Activated T-cell treated with anti-CD3 and anti-CD28 coated beads for 24 hours (primary cell): ENCODE results near the gene DSG3.
"Not testable (repeated sequence)": the region's sequence is repeated elsewhere in the genome, so short reads cannot be mapped to it uniquely, and the experiment has no call there.

Experiments used
- DNase-seq: peaks from one replicate; pipeline ENCODE4 v3.0.0-alpha.2; 2020; ENCODE audit warnings: low read depth

The DSG3 gene

DNA sequence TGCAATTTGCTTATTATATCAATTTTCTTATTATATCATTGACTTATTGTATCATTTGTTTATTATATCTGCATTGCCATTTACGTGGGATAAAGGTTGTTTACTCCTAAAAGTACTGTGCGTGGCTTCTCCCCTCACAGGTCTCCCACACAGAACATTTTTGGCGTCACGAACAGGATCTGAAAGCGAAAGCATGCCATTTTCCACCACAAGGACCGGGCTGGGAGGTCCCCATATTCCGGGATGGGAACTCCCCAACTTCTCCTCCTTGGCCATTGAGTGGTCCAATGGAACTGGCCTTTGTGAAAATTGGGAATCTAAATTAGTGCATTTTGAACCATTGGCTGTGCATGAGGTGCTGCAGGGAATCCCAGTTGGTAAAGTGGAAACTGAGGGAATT, 45.6 kb downstream of the DSG3 start:
- DNase-seq, result no peak

DNA sequence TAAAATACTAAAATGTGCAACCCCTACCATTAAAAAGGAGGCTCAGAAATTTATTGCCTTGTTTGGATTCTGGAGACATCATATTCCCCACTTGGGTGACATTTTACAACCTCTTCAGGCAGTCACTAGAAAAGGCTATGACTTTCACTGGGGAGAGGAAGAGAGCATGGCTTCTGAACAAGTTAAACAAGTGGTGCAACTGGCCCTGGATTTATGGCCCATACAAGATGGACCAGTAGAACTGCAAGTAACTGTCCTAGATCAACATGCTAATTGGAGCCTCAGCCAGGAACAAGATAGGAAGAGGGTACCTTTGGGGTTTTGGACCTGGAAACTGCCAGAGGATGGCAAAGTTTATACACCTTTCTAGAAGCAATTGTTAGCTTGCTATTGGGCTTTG, 46.4 kb downstream of the DSG3 start:
- no peak for DNase-seq

DNA sequence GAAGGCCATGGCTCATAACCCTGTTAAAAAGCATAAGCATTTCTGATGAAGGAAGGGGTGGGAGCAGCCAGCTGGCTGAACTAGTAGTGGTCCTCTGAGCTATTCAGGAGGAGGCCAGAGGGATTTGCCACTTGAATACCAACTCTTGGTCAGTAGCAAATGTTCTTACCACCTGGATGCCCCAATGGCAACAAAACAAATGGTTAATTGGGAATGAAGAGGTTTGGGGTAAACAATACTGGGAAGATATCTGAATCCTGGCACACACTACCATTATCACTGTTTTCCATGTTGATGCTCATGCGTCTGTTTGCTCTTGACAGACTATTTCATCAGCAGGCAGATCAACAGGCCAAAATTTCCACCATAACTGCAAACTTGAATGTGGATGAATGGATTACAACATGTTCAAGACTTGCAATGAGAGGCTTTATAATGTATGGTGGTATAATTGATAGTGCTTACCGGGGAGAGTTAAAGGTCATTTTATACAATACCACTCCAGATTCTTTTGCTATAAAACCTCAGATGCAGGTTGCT, 47.2 kb downstream of the DSG3 start:
- not testable (repeated sequence) for DNase-seq

DNA sequence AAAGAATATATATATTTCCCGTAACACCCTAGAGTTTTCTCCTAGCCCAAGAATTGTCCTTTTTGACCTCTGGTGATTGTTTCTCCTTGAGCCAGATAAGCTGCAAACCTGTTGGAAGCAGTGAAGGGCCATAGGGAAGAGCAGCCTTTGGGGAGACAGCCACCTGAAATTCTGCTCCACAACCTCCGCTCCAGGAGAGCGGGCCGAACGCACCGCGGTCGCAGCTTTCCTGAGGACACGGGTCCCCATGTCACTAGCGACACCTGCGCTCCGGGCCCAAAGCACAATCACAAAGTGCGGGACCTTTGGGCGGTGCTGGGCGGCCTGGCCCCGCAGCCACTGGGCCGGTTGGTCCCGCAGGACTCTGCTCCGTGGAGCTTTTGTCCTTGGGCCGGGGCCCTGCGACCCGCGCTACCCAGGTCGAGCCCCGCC, 49.9 kb downstream of the DSG3 start:
- DNase-seq, result no peak

DNA sequence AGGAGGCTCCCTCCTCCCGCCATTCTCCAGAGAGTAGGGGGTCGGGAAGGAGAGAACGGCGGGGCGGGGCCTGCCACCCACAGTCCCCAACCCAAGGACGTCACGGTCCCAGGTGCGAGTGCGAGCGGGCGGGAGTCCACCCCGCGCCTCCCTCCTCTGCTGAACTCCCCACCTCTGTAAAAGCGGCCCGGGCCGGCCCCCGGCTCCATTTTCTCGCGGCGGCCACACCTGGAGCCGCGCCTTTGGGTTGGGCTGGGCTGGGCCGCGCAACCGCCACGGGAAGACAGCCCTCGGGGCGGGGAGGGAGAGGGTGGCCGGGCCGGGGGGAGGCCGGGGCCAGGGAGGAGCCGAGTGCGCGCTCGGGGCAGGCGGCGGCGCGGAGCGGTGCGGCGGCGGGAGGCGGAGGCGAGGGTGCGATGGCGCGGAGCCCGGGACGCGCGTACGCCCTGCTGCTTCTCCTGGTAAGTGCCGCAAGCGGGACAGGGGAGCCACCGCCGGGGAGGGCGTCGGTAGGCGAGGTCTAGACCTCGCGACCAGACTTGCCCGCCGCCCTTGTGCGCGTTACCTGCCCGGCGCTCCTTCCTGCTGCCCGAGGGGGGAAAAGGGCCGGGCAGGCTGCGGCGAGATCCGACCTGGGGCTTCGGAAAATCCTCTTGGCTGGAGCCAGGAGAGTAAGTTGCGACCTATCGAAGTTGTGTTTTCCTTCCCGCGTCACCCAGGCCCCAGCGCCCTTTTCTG, 50.5 kb downstream of the DSG3 start, which contains the start of gene DSG2:
Gene DSG2, plus strand, starts transcription at position 342 of the 738 bp plus-strand sequence. Its CDS starts 75 bp downstream, at position 417.
- DNase-seq, result no peak

DNA sequence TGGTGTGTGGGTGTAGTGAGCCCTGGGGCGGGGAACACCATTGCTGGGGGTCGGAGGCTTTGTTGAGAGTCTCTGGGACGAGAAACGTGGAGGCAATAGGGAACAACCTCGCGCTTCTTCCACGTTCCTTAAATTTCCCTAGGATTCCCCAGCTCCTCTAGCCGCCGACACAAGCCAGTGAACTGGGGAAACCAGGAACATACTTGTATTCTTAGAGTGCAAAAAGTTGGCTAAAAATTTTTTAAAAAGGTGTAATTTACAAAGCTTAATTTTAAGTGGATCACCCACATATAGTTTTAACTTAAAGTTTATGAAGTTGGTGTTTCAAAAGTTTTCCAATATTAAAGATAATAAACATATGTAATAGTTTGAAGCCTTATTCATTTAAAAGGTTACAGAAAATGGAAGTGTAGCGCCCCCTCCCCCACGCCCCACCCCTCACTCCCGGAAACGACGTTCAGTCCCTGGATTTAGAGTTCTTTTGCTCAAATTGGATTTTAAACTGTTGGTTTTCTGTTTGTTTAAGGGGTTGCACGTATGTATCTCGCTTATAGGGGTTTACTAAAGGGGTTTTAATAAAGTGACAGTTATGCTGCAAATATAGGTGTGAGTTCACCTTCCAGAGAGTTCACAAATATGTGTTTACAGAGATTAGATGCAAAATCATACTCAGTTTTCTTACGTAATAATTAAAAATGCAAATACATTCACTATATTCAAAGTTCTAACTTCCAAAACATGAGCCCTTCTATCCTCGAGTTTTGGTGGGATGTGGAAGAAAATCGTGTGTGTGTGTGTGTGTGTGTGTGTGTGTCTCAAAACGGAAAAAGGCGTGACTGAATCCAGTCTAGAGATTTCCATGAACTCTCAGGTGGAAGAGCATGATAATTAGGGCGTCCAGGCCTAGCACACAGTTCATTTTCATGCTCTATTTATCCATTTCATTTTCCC, 51.3 kb downstream of the DSG3 start:
- DNase-seq, result no peak

DNA sequence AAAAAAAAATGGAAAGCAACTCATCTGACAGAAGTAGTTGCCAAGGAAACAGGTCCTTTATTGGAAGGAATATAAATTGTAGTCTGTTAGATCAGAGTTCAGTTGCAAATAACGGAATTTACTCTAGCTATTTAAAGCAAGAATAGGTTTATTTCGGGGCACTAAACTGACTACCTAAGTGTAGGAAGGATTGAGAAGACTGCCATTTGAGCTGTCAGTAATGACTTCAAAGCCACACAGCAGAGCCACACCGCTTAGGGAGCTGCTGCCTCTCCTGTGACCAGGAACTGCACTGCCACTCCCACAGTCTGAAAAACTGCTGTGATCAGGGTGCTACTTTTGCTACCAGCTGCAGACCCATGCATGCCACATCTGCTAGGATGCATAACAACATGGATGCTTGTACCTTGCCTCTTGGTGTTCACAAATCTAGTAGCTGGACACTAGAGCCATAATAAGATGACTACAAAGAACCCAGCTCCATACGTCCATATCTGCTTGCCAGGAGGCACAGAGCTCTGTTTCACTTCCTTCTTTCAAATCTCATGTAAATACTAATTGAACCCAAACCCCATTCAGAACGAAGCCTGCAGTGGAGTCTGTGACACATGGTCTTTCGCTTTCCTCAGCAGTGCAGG, 52.6 kb downstream of the DSG3 start:
- DNase-seq, result no peak

DNA sequence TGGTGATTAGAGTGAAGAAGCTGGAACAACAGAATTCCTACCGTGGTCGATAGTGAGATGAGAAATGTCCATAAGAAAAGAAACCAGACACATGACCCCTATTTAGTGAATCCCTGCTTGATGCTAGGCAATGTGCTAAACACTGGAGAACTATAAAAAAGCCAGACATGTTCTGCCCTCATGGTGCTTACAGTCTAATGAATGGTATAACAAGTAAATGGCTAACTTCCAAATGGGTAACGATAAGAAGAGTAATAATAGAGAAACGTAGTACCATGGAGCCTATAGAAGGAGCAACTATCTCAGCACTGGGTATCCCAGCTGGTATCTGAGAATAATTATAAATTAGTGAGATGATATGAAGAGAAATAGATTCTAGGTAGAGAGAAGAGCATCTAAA, 55.5 kb downstream of the DSG3 start:
- DNase-seq, result no peak

DNA sequence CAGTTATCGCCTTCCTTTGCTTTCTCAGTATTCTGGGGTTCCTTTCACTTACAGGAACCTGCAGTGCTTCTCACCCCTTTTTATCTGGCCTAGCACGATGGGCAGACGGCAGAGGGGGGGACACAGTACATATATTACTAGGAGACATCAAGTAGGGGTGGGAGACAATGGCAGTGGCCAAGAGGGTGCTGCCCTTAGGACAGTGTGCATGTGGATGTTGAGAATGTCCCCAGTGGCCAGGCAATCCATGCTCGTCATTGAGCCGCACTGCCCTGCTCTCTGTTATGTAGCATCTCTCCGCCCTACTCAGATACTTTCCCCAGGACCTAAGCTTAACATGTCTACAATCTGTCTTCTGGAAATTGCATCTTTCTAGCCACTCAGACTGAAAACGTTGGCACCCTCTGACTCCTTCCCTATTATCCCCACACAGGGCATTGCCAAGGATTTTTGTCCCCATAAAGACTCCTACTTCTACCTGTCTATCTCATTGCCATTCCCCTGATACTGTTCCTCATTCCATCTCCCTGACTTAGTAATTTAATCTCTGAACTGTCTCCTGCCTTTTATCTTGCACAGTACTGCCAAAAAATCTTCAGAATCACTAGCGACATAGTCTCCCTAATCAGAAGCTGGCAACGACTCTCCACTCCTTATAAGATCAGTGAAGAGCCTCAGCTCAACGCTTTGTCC, 57.1 kb downstream of the DSG3 start:
- no peak for DNase-seq

DNA sequence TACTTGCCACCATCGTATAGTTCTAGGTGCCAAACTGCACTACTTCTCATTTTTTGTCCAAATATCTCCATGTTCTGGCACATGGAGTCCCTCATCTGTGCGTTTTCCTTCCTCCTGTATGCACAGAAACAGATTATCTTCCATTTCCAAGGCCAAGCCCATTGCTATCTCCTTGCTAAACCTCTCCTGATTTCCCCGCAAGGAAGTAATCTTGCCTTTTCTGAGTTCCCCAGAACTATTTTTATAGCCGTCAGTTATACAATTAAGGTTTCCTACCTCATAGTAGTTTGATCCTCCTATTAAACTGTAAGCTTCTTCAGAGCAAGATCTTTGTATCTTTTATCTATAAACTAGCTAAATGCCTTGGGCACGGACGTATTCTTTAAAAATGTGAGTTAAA, 57.6 kb downstream of the DSG3 start:
- DNase-seq, result no peak

DNA sequence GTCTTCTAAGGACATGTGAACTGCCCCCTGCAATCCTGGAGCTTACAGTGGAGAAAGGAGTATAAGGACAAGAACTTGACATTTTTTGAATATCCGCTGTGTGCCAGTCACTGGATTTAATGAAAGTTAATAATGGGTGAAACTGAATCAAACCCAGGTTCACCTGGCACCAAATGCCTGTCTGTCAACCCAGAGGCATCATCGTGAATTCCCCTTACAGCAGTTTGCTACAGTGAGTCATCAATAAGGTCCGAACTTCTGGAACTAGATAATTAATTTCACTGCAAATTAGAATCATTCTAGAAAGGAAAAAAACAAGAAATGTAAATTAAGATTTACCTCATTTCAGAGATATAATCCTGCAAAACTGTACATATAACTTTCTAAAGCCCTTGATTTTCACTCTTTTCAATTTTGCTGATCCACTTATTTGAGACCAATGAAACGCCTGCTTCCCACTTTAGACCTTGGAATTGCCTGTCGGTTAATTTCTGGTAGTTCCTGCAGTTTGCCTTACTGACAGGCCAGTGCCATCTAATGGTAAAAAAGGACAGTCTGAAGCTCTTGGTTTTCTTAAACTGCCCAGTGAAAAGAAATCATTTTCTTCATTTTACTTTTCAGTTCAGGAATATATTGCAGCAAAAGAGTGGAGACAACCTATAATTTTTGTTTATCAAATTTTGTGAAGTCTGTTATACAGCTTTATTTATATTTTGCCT, 58.6 kb downstream of the DSG3 start:
- no peak for DNase-seq

DNA sequence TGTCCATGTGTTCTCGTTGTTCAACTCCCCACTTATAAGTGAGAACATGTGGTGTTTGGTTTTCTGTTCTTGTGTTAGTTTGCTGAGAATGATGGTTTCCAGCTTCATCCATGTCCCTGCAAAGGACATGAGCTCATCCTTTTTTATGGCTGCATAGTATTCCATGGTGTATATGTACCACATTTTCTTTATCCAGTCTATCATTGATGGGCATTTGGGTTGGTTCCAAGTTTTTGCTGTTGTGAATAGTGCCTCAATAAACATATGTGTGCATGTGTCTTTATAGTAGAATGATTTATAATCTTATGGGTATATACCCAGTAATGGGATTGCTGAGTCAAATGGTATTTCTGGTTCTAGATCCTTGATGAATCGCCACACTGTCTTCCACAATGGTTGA, 59.6 kb downstream of the DSG3 start:
- DNase-seq, result not testable (repeated sequence)

DNA sequence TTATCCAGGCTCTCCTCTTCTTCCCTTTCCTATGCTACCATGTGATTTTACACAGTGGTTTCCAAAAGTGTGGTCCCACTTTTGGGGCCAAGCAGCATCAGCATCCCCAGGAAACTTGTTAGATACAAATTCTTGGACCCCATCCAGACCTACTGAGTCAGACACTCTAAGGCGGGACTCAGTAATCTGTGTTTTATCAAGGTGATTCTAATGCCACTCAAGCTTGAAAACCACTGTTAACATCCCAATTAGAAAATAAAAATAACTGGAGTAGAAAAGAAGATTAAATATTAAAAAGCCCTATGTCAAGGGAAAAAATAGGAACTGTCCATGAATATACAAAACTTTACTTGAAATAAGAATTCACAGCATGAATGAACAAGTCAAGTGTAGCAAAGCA, 61.2 kb downstream of the DSG3 start:
- no peak for DNase-seq

DNA sequence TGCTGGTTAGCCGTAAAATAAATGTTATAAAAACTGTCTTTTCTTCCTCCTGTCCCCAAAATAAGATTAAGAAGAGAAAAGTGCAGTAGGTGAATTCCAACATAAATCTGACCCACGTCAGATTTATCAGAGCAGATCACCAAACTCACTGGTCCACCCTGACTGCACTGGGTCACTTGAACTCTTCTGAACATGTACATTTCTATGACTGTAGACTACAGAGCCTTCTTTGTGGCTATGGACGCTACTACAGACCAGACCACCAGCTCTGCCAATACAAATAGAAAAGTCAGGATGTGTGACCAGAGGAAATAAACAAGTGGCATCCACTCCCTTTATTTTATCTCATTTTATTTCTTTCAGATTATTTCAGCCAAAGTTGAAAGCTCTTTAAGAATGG, 62.0 kb downstream of the DSG3 start:
- DNase-seq, result no peak

DNA sequence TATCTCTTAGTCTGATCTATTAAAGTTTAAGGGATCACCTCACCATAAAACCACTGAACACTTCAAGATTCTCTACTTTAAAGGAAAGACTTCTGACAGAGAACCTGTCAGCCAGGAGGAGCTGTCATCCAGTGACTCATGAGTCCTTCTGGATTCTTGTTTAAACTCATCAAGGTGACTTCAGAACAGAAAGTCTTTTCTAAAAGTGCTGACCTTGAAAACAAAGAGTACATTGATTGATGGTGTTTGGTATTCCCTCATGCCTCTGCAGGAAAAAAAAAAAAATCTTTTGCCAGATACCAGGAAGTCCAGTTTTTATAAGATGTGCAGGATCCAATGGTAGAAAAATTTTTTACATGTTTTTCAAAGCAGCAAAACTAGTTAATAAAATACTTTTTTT, 62.8 kb downstream of the DSG3 start:
- no peak for DNase-seq

DNA sequence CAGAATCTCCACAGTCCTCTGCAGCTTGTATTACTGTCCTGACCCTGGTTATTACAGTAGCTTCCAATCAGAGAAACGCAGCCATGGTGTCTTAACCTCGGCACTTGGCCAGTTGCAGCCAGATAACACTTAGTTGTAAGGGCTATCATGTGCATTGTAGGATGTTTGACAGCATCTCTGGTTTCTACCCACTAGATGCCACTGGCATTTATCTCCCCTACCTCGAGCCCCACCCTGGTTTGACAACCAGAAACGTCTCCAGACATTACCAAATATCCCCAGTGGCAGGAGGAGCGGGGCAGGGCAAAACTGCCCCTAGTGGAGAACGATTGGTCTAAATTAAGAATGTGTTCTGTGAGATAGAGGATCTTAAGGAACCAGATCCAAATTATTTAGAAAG, 63.6 kb downstream of the DSG3 start:
- DNase-seq, result no peak

DNA sequence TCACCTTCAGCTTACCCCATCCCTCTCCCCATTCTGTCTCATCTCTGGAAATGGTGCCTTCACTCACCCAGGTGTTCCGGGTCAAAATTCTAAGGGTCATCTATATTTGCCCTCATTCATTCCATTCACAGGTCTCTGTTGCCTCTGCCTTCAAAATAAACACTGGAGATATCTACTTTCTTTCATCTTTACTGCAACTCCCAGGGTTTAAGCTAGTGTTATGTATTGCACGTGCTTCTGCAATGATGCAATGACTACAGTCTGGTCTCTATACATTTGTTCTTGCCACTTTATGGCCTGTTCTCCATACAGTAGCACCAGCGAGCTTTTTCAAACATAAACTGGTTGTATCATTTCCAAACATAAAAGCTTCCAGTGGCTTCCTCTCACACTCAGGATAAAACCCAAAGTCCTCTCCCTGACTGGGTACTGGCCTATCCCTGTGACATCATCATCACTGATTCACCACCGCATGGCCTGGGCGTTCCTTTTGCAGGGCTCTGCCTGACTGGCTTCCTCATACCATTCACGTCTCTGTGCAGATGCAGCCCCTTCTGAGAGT, 64.7 kb downstream of the DSG3 start:
- no peak for DNase-seq

DNA sequence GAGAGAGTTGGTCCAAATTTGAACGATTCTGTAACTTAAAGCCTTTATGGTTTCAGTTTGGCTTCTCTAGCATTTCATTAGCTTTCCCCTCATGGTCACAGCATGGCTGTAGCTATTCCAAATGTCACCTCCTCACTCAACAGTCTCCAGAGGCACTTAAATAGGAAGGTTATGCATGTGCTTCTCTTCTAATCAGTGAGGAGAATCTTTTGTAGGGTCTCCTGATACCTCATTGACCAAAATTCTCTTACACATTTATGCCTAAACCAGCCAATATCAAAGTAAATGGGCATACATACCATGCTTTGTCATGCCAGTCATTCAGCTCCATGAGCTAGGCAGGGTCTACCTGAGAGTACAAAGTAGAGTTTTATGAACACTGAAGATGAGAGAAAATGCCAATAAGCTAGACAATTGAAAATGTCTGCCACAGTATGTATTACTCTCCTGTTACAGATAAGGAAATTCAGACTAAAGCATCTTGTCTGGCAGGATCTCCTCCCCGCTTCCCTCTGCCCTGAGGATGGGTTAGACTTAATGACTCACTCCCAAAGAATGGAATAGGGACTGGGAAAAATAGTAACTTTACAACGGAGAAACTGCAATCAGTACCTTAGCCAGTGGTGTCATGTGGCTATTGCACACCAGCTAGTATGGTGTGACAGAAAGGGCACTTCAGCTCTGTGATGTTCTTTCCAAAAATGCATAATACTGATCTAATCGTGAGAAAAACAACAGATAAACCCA, 65.8 kb downstream of the DSG3 start:
- DNase-seq, result no peak

DNA sequence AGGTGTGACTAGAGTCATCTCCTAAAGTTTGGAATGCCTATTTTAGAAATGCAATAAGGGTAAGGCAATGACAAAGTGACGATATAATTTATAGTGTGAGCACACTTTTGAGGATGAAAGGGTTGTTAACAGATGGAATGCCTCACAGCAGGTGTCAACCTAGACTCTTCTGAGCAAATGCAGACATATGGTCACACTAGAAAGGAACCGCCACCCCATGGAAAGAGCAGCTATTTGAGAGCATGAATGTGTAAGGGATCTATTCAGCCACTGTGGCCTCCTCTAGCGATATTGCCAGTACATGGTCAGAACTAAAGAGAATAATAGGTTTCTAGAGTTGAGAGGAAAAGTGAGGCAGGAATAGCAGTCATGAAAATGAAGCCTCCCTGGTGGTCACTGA, 68.9 kb downstream of the DSG3 start:
- DNase-seq, result no peak

DNA sequence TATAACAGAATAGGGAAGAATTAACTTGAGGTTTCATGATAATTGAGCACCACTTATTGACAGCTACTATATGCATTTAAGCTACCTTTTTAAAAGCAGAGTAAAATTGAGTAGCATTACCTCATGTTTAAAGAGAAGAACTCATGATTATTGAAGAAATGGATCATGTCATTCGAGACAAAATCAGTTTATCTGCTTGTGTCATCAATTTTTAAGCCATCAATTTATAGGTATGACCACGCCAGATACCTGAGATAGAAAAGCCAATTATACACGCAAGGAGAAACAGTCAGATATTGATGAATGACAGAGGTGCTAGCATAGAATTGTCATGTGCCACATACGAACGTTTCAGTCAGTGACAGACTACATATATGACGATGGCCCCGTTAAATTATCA, 78.8 kb downstream of the DSG3 start:
- no peak for DNase-seq
